Subcutaneous adipose tissue (tissue), 4 donors: Measurements from ENCODE around the gene DHRS7C. TPM values are rescaled to one million over a fixed set of nuclear protein-coding genes. Genes with fewer than 3 reads are reported as not detected.

Source experiments
- total RNA-seq, 4 donors: library from RNA; depleted of rRNA; stranded (reverse); fragments of >200 nt; gene quantifications; one replicate each; pipeline ENCODE4 v1.1.0, GENCODE V29; 2016
- TF ChIP-seq, protein P1 (sequence below): fragments of 450-650 bp; IDR thresholded peaks from one replicate; pipeline ENCODE4 v1.5.1; 2016; ENCODE audit warnings: low read depth, mild to moderate bottlenecking, control low read depth, antibody characterized with exemption, moderate library complexity

Gene DHRS7C, protein sequence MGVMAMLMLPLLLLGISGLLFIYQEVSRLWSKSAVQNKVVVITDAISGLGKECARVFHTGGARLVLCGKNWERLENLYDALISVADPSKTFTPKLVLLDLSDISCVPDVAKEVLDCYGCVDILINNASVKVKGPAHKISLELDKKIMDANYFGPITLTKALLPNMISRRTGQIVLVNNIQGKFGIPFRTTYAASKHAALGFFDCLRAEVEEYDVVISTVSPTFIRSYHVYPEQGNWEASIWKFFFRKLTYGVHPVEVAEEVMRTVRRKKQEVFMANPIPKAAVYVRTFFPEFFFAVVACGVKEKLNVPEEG
- not detected for total RNA-seq

DNA sequence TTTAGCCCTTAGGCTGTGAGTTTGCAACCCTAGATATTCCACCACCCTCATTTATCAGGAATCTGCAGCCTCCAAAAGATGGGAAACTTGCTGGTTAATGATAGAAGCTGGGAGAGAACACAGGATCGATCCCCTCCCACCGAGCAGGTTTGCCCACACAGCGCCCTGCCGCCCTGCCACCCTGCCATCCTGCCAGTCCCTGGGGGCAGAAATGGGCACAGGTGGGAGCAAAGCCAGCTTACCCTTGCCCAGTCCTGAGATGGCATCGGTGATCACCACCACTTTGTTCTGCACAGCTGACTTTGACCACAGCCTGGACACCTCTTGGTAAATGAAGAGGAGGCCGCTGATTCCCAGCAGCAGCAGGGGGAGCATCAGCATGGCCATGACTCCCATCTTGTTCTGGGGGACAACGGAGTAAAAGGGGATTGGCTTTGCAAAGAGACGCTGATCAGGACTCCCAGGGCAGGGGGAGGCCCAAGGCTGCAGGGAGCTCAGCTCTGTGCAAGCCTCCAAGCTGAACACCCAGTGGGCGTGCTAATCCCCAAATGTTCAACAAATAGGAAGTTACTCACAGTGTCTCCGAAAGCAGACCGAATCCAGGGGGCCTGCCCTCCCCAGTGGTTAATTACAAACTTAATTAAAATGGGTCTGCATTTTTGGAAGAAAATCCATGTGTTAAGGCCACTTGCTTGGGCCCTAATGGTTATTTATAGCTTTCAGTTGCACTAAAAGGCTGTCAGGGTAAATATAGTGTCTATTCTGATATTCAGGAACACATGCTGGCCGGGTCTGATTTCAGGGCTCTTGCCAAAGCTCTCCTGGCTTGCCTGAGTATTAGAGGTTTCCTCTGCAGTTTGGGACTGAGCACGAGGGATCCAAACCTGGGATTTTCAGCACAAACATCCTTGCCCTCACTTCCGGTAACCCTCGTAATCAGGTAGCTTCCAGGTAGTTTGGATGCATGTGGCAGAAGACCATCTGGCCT, at the start of gene DHRS7C:
Gene DHRS7C, minus strand, starts transcription at position 704 of the 988 bp plus-strand sequence. Its CDS starts 308 bp downstream, at position 396.
- TF ChIP-seq, protein P1, sequence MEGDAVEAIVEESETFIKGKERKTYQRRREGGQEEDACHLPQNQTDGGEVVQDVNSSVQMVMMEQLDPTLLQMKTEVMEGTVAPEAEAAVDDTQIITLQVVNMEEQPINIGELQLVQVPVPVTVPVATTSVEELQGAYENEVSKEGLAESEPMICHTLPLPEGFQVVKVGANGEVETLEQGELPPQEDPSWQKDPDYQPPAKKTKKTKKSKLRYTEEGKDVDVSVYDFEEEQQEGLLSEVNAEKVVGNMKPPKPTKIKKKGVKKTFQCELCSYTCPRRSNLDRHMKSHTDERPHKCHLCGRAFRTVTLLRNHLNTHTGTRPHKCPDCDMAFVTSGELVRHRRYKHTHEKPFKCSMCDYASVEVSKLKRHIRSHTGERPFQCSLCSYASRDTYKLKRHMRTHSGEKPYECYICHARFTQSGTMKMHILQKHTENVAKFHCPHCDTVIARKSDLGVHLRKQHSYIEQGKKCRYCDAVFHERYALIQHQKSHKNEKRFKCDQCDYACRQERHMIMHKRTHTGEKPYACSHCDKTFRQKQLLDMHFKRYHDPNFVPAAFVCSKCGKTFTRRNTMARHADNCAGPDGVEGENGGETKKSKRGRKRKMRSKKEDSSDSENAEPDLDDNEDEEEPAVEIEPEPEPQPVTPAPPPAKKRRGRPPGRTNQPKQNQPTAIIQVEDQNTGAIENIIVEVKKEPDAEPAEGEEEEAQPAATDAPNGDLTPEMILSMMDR, result no peak

DNA sequence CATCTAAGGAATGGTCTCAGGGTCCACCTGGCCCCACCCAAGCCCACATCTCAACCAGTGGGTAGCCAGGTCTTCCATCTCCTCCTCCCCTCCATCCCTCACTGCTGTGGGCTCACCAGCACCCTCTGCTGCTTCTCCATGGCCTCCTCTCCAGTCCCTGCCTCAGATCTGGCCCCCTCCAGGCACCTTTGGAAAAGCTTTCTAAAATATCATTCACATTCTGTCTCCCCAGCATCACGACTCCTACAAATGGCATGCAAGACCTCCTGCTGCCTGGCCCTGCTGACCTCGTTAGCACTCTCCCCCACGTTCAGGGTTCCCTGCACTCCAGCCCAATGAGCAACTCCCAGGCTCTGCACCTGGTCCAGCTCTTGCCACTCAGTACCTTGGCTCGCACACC, 48.0 kb upstream of the DHRS7C start:
- TF ChIP-seq, protein P1, result no peak

DNA sequence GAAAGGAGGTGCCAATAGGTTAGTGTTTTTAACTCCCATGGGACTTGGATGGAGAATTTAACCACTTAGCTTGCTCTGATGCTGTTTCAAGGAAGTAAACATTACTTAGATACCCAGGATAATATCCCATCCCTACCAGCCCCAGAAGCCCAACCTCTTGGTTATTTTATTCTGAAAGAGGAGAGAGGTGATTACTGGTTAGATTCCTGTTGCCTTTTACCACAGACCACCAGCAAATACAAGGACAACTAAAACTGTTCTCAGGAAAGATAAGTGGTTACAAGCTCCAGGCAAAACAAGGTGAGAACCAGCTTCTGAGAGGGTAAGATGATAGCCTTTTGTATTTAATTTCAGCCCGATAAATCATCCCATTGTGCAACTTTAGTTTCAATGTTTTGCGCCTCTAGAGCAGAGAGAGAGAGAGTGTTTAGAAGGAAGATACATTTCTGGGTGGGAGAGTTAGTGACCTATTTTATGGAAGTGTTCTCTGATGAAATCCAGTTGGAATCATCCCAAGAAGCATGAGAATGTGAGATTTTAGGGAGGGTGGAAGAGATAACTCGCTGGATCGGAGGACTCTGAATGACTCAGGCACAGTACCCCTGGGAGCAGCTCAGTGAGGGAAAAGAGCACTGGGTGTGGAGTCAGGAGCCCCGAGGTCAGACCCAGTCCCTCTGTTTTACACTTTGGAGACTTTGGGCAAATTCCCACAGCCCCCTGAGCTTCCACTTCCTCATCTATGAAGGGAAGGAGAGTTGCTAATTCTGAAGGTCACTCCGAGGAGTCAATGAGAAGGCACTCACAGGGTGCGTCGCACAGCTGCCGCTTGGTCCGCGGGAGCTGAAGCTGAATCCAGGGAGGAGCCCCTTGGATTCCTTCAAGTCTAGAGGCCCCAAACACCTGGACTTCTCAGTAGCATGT, 46.4 kb upstream of the DHRS7C start:
- TF ChIP-seq, protein P1, result no peak

DNA sequence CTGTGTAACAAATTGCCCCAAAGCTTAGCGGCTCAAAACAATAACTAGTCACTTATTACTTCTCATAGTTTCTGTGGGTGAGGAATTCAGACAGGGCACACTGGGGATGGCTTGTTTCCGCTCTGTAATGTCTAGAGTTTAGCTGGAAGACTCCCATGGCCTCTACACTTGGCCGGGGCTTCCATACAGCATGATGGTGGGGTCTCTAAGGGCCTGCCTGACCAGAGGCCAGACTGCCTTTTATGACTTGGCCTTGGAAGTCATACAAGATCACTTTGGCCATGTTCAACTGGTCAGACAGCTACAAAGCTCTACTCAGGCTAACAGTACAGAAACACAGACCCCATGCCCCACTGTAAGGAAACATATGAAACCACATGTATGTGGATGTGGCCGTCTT, 42.5 kb upstream of the DHRS7C start:
- TF ChIP-seq, protein P1, result no peak

DNA sequence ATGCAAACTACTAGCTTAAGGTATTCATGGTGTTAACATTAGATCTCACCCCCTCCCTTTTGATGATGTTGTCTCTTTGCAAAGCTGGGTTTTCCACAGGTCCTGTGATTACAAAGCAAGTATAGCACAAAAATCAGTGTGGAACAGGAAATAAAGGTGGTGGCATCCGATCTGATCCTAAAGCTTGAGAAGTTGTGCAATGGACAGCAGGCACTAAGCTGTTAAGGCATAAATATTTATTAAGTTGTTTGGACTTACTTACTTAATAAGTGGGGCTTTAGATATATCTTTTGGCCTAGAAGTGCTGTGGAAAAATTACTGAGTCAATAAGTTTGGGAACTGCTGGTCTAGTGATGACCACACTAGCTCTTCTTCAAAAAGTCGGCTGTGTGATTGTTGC, 39.3 kb upstream of the DHRS7C start:
- TF ChIP-seq, protein P1, result no peak

DNA sequence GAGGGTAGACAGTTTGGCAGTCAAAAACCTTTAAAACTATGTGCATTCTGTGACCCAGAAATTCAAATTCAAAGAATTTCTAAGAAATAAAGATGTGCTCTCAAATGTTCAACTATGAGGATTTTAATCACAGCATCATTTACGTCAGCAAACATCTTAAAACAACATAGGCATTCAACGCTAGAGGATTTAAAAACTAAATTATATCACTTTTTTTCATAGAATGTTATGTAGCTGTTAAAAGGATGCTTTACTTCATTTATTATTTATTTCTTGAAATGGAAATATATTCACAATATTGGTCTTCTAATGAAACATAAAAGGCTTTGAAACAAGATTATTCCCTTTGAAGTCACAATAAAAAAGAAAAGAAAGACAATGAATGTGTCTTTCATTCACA, 38.0 kb upstream of the DHRS7C start:
- TF ChIP-seq, protein P1, result no peak
